ENCODE data around the gene ALDH7A1.
"Not testable (repeated sequence)": the region's sequence is repeated elsewhere in the genome, so short reads cannot be mapped to it uniquely, and the experiment has no call there.

The ALDH7A1 gene

DNA sequence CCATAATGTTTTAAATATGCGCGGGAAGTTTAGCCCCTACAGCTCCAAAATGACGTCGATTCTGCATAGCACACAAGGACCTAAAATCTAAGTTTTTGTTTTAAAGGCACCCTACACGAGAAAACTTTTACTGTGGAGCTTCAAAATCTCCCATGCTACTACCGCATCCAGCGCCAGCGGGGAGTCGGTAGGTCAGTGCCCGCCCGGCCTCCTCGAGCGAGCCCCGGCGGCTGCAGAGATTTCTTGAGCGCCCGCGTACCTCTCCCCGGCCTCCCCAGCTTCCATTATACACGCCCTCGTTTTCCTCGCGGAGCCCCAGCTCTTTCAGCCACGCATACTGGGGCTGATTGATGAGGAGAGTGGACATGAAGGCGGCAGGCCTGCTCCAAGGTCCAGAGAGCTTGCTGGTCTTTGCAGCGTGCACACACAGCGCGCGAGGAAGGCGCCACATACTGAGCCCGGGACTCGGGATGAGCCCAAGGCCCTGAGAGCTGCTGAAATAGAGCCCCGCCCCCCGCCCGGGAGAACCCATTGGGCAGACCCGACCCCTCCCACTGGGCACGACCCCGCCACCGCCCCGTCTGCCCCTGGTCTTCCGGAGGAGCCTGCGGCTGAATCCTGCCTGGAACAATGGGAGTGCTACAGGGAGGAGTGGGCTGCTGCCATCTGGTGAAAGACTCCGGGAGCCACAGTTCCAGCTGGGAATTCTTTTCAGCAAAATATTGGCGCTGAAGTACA is at the start of gene ALDH7A1:
Gene ALDH7A1 (minus strand): TSS at position 472 of the 738 bp plus-strand sequence. CDS start 21 bp downstream, at position 451.
- DNase-seq (ENCODE audit: low spot score), result peak; percentile 98

DNA sequence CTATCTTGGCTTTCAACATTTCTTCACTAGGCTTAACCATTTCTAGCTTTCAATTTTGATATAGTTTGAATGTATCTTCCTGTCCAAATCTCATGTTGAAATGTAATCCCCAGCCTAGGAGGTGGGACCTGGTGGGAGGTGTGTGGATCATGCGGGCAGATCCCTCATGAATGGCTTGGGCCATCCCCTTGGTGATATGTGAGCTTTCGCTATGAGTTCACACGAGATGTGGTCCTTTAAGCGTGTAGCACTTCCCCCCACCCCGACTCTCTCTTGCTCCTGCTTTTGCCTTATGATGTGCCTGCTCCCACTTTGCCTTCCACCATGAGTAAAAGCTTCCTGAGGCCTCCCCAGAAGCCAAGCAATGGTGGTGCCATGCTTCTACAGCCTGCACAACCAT is 46.4 kb upstream of the ALDH7A1 start:
- no peak for DNase-seq (ENCODE audit: low spot score)

DNA sequence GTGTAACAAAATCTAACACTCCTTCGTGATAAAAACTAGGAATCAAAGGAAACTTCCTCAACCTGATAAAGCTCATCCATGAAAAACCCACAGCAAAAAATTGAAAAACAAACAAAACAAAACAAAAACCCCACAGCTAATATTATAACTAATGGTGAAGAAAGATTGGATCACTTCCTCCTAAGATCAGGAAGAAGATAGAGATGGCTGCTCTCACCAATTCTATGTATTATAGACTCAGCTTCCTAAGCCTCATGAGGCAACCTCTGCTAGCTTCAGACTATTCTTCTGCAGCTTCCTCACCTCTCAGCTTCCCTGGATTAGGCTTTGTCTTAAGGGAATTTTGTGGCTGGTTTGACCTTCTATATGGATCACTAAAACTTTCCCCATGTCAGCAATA is 45.8 kb upstream of the ALDH7A1 start:
- no peak for DNase-seq (ENCODE audit: low spot score)

DNA sequence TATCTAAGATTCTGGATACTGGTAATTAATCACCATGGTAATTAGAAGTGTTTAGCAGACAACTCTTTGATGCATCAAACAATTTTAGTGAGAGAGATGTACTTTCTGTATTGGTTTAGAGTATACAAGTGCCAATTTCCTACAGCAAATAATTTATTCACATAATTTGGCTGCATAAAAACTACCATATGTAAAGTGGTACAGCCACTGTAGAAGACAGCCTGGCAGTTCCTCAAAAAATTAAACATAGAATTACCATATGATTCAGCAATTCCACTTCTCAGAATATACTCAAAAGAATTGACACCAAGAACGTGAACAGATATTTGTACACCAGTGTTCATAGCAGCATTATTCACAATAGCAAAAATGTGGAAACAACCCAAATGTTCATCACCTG is 41.9 kb upstream of the ALDH7A1 start:
- DNase-seq (ENCODE audit: low spot score), result no peak

DNA sequence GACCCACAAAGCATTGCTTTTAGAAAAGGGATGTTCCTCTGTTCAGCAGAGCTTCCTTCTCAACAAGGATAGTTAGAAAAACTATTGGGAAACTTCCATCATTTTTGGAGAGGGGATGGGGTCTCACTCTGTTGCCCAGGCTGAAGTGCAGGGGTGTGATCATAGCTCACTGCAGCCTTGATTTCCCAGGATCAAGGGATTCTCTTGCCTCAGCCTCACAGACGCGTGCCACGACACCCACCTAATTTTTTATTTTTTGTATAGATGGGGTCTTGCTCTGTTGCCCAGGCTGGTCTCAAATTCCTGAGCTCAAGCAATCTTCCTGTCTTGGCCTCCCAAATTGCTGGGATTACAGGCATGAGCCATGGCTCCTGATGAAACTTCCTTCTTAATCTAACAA is 40.6 kb upstream of the ALDH7A1 start:
- DNase-seq (ENCODE audit: low spot score), result no peak

DNA sequence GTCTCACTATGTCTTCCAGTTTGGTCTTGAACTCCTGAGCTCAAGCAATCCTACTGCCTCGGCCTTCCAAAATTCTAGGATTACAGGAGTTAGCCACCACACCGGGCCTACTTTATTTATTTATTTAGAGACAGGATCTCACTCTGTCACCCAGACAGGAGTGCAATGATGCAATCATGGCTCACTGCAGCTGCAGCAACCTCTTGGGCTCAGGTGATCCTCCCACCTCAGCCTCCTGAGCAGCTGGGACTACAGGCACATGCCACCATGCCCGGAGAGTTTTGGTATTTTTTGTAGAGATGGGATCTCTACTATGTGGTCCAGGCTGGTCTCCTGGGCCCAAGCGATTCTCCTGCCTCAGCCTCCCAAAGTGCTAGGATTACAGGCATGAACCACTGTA is 38.5 kb upstream of the ALDH7A1 start:
- no peak for DNase-seq (ENCODE audit: low spot score)

DNA sequence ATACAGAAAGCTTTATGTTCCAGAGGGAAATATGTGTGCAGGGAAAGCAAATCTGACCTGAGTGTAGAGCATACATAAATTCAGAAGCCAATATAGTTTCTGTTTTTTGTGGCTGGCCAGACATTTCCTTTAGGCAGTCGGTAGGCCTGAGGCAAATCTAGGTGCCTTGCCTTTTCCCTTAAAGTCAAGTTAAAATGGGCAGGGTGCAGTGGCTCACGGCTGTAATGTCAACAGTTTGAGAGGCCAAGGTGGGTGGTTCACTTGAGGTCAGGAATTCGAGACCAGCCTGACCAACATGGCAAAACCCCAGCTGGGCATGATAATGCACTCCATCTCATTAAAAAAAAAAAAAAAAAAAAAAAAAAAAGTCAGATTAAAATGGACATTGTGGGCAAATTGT is 36.9 kb upstream of the ALDH7A1 start:
- no peak for DNase-seq (ENCODE audit: low spot score)

DNA sequence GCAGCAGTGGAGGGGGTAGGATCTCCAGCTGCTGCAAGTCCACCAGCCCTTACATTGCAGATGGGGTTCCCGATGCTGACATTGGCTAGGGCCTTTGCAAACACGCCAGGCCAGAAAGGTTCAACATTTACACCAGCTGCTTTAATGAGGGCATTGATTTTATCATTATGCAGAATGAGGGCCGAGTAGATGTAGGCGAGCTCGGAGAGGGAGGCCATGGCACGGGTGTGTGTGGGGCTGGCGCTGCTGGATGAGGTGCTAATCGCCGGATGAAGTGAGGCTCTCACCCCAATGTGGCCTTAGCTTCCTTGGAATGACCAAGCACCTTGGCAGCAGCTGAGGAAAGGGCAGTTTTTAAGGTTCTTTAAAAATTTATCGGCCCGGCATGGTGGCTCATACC is 33.1 kb upstream of the ALDH7A1 start:
- DNase-seq (ENCODE audit: low spot score), result no peak

DNA sequence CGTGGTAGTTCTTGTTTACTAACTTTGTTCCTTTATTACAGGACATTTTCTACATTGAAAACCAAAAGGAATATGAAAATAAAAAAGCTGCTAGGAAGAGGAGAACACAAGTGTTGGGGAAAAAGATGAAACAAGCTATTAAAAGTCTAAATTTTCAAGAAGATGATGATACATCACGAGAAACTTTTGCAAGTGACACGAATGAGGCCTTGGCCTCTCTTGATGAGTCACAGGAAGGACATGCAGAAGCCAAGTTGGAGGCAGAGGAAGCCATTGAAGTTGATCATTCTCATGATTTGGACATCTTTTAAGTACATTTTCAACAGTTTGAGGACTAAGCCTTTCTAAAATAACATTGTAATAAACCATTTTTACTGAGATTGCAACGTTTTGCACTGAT is 29.5 kb upstream of the ALDH7A1 start:
- DNase-seq (ENCODE audit: low spot score), result peak; percentile 22

DNA sequence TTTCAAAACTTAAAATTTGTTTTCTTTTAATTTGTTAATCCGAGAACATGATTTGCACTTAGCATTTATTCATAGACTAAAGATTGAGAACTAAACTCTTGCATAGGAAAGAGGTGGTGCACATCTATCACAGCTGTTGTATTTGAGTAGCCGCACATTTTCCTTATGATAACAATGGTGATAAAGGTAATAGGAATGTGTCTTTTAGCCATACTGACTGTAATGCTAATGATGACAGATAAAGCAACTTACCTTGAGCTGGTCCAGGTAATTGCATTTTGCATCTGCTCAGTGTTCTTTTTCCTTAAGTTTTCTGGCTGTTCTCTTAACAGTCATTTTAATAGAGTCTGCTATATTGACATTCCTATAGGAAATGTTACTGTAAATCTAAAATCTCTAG is 24.8 kb upstream of the ALDH7A1 start:
- no peak for DNase-seq (ENCODE audit: low spot score)

DNA sequence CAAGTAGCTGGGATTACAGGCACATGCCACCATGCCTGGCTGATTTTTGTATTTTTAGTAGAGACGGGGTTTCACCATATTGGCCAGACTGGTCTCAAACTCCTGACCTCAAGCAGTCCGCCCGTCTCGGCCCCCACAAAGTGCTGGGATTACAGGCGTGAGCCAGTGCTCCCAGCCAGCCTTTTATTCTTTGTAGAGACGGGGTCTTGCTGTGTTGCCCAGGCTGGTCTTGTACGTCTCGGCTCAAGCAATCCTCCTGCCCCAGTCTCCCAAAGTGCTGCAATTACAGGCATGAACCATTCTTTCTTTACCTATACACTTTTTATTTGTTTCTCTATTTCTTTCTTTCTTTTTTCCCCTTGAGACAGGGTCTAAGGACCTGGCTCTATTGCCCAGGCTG is 22.6 kb upstream of the ALDH7A1 start:
- DNase-seq (ENCODE audit: low spot score), result not testable (repeated sequence)

DNA sequence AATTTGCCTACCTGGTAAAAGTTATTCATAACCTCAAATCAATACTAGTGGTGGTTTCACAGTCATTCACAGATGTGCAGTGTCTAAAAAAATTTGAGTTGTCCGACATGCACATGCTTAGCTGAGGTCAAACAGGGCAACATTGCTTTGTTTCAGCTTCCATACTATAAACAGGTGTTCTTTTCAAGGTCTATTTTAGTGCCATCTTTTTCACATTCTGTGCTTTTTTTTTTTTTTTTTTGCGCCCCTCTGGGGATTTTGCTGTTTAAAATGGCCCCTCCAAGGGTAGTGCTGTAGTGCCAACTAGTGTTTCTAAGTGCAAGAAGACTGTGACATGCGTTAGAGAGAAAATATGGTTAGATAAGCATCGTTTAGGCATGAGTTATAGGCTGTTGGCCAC is 20.3 kb upstream of the ALDH7A1 start:
- no peak for DNase-seq (ENCODE audit: low spot score)

DNA sequence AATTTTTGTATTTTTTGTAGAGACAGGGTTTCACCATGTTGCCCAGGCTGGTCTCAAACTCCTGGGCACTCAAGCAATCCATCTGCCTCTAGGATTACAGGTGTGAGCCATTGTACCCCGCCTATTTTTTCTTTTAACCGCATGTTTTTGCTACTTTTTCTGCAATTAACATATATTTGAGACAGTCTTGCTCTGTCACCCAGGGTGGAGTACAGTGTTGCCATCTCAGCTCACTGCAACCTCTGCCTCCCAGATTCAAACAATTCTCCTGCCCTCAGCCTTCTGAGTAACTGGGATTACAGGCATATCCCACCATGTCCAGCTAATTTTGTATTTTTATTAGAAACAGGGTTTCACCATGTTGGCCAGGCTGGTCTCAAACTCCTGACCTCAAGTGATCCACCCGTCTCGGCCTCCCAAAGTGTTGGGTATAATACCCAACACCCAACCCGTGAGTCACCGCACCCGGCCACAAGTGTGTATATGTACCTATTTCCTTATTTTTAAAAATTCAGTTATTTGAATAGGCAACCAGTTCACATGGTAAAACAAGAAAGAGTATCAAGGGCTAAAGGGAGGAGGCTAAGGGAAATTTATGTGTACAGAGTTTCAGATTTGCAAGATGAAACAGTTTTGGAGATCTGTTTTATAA is 19.0 kb upstream of the ALDH7A1 start:
- no peak for DNase-seq (ENCODE audit: low spot score)

DNA sequence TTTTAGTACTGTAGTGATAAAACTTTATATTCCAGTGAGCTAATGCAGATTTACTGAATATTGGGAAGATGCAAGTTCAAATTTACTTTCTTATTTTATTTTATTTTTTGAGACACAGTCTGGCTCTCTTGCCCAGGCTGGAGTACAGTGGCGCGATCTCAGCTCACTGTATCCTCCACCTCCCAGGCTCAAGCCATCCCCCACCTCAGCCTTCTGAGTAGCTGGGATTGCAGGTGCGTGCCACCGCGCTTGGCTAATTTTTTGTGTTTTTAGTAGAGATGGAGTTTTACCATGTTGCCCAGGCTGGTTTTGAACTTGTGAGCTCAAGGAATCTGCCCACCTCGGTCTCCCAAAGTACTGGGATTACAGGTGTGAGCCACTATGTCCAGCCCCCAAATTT is 15.6 kb upstream of the ALDH7A1 start:
- no peak for DNase-seq (ENCODE audit: low spot score)

DNA sequence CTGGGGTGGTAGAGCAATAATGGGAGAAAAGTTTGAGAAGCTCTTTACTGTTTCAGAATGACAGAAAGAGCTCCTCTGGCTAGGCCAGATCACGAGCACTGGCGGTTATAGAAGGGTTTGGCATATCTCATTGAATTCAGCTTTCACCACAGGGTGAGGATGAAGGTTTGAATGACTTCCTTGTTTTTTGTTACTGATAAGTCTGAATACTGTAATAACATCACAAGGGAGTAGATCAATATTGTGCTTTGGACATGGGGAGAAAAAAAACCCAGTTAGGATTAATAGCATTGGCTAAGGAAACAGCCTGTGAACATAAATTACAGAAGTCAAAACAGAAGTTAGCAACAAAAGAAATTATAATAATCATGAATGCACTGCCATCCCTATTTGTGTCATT is 15.1 kb upstream of the ALDH7A1 start:
- DNase-seq (ENCODE audit: low spot score), result no peak

DNA sequence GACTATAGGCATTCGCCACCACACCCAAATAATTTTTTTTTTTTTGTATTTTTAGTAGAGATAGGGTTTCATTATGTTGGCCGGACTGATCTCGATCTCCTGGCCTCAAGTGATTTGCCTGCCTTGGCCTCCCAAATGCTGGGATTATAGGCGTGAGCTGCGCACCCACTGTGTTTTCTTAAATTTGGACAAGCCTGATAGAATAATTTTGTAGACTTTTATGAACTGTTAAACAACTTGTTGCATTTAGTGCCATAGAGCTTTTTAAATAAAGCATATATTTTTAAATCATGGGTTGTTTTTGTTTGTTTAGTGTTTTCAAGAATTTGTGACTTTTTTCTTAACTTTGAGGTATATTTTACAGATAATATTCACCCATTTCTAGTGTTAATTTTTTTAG is 10.5 kb upstream of the ALDH7A1 start:
- no peak for DNase-seq (ENCODE audit: low spot score)

DNA sequence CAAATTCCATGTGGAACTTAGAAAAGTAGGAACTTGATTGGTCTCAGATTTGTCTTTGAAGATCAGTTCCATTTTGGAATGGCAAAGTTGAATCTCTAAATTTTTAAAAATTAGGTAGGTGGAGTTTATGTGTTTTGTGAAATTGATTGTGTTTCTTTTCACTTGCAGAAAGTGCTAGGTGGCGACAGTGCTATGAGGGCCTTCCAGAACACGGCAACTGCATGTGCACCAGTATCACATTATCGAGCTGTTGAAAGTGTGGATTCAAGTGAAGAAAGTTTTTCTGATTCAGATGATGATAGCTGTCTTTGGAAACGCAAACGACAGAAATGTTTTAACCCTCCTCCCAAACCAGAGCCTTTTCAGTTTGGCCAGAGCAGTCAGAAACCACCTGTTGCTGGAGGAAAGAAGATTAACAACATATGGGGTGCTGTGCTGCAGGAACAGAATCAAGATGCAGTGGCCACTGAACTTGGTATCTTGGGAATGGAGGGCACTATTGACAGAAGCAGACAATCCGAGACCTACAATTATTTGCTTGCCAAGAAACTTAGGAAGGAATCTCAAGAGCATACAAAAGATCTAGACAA is 8.5 kb upstream of the ALDH7A1 start:
- DNase-seq (ENCODE audit: low spot score), result no peak

DNA sequence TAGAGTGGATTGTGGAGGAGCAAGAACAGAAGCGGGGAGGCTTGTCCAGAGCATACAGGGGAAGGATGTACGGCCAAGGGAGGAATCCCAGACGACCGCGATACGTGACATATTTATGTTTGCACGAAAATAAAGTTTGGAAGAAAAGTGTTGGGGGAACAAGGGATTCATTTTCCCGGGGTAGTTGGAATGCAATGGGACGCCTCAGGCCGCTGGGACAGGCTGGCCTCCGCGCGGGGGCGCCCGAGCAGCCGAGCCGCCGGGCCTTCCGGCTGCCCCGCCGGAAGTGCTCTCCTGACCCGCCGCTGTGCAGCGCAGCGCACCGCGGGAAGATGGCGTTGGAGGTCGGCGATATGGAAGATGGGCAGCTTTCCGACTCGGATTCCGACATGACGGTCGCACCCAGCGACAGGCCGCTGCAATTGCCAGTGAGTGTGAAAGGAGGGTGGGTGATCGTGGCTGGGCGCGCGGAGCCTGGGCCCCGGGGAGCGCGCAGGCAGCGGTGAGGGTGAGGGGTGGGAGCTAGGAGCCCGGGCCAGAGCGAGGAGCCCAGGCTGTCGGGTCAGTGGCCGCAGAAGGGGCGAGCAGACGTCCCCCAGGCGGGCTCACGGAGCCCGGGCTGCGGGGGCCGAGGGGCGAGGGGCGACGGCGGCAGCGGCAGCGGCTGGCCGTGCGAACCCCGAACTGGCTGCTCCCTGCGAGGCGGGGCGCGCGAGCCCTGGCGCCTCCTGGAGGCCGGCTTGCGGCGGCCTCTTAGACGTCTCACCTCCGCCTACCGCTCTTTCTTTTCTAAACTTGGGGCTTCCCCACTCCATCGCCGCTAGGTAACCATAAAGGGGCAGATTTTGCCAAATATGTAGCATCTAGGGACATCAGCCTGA is 5.9 kb upstream of the ALDH7A1 start, which contains the start of gene PHAX:
Gene PHAX (plus strand): TSS at position 317 of the 881 bp plus-strand sequence. CDS start 16 bp downstream, at position 333.
- DNase-seq (ENCODE audit: low spot score), result peak; percentile 86

DNA sequence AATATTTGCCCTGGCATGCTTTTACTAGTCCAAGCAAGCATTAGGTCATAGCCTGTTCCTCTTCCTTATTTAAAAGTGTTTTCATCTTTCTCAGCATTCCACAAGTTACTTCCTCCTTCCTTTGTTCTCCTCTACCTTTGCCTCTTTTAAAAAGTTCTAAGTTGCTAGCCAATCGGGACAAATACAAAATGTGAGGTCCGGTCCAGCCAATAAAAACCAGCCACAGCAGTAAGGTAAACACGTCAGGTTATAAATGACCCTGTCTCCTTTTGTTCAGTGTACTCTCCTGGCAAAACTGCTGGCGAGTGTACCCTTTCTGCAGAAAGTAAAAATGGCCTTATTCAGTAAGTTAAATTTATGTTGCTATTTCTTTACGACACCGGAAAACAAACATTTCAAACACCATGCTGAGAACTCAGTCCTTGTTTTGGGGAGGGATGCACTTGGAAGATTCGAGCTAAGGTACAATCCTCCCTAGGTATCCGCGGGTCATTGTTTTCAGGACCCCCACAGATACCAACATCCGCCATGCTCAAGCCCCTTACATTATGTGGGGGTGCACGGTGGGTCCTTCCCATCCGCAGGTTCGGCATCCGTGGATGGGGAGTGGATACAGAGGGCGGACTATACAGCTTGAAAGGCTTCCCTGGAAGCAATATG is 5.1 kb upstream of the ALDH7A1 start:
- DNase-seq (ENCODE audit: low spot score), result not testable (repeated sequence)

DNA sequence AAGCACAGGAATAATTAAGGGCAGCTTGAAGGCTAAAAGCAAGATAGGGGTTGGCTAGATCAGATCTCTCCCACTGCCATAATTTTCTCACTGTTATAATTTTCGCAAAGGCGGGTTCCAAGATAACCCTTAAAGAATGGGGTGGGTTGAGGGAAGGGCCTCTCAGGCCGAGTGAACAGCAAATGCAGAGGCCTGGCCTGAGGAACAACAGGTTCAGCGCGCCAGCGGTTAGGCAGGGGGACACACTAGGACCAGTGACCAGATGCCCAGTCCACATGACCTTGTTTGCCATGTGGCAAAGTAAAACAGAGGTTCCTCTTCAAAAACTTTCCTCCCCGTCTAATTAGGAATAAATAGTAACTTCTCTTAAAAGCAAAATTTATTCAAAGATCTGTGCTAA is 4.5 kb upstream of the ALDH7A1 start:
- DNase-seq (ENCODE audit: low spot score), result no peak

DNA sequence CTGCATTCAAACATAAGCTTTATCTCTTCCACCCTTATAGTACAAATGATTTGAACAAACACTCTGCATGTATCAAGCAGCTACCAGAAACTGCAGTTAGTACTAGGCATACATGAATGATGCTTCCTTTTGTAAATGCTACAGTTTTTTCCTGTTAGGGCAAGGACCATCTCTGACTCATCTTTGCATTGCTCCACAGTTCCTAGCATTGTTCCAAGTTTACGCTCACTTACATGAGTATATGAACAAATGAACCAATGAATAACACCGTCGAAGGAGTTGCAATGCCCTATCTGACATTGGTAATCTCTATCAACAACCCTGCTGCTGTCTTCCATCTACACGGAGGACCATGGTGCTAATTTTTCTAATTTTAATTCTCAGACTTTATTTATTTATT is 2.1 kb upstream of the ALDH7A1 start:
- peak; percentile 31 for DNase-seq (ENCODE audit: low spot score)

All from SW480 (cell line).